Kidney (tissue), 14 donors: ENCODE measurements around the gene ACSM2A. TPM values are rescaled to one million over a fixed set of nuclear protein-coding genes. Genes with fewer than 3 reads are reported as not detected.
"Not testable (repeated sequence)": the region's sequence is repeated elsewhere in the genome, so short reads cannot be mapped to it uniquely, and the experiment has no call there.

Experiments used
- DNase-seq, 5 donors: peaks; one replicate each; pipeline ENCODE4 v3.0.0-alpha.2; 2013 to 2020
- FAIRE-seq: peaks from 2 replicates; lab custom pipeline; 2012; peaks lifted over from hg19 to GRCh38; lab: Jason Lieb, UNC
- H3K27ac ChIP-seq, 2 donors: one replicate each; pipeline ENCODE4 v1.7.0; 2013; ENCODE audit warnings: low read depth in 2 of 2, low read length in 2 of 2, inconsistent platforms in 1 of 2
- H3K27me3 ChIP-seq: one replicate; pipeline ENCODE4 v1.7.1; 2013; ENCODE audit warnings: low read length, inconsistent platforms; ENCODE audit not compliant: control insufficient read depth, insufficient read depth
- H3K36me3 ChIP-seq, 3 donors: one replicate each; pipeline versions ENCODE4 v1.7.0 to v1.7.1; 2013; ENCODE audit warnings: low read length in 3 of 3, control low read depth in 1 of 3, inconsistent platforms in 1 of 3; ENCODE audit not compliant: insufficient read depth in 3 of 3, control insufficient read depth in 2 of 3
- H3K4me1 ChIP-seq, 3 donors: one replicate each; pipeline versions ENCODE4 v1.7.0 to v1.7.1; 2013; ENCODE audit warnings: low read length in 3 of 3, inconsistent platforms in 1 of 3, low read depth in 1 of 3; ENCODE audit not compliant: control insufficient read depth in 2 of 3, insufficient read depth in 2 of 3
- H3K4me3 ChIP-seq, 3 donors: one replicate each; pipeline versions ENCODE4 v1.7.0 to v1.8.1; 2013; ENCODE audit warnings: low read length in 3 of 3, control low read depth in 1 of 3, inconsistent platforms in 1 of 3
- H3K9ac ChIP-seq, 3 donors: one replicate each; pipeline versions ENCODE4 v1.7.0 to v1.7.1; 2013; ENCODE audit warnings: low read length in 3 of 3, control low read depth in 1 of 3, inconsistent platforms in 1 of 3
- H3K9me3 ChIP-seq, 3 donors: one replicate each; pipeline versions ENCODE4 v1.7.0 to v1.7.1; 2013; ENCODE audit warnings: low read length in 3 of 3, control low read depth in 1 of 3, inconsistent platforms in 1 of 3; ENCODE audit not compliant: control insufficient read depth in 2 of 3, insufficient read depth in 1 of 3
- CTCF ChIP-seq: IDR thresholded peaks from 3 replicates; pipeline ENCODE4 v1.5.1; 2012; ENCODE audit warnings: mild to moderate bottlenecking, moderate library complexity, borderline replicate concordance; ENCODE audit not compliant: insufficient read depth; ENCODE audit errors: extremely low read depth
- intact Hi-C: fragments of 100-400 bp; cut with DNase I; formaldehyde crosslinking; loops from one replicate; pipeline ENCODE4 v1.11.1; 2022
- polyA plus RNA-seq: library from polyadenylated mRNA; stranded (reverse); fragments of 350-450 nt; fragmentation: Illumina TruSeq; extraction: RNeasy Lipid Tissue Mini Kit (QIAGEN cat#74804); gene quantifications from one replicate; pipeline ENCODE4 v1.2.3, GENCODE V29; 2014; ENCODE audit warnings: low read depth, low replicate concordance; ENCODE audit not compliant: insufficient read depth
- total RNA-seq: library from RNA; stranded (reverse); fragmentation: NEBNext Ultra II Directional; extraction: Animal tissue kit (Norgen Biotek cat#: 25700); gene quantifications from one replicate; pipeline ENCODE4 v1.2.1, GENCODE V29; 2021
- donor health status: control.
- donor health status: control.
- donor health status: control.
- donor health status: control.
- donor health status: control.
- donor health status: DM: yes; HTN: yes; CAD: no.
- donor health status: Normal renal cell carcinoma (clear cell type).

The ACSM2A gene
- total and polyA plus RNA-seq, 2 donors from 2014 or later, result 59.3 to 269 TPM

DNA sequence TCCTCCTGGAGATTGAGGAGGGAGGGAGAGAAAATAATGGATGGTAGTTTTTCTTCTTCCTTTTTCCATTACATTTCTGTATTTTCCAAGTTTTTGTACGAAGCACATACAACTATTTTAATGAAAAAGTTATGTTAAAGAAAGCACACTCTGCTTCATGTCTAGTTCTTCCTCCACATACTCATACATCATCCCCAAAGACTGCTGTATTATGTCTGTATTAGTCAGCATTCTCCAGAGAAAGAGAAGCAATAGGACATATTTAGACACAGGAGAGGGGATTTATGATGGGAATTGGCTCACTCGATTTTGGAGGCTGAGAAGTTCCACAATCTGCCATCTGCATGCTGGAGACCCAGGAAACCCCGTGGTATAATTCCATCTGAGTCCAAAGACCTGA, 10.1 kb upstream of the ACSM2A start:
- FAIRE-seq, result no peak
- Histone ChIP-seq H3K4me1 (peaks cover 0 to 8% (median 4%) of the 10 kb centered on the region in 3 donors), H3K4me3 (peak overlapping the region in 2 of 3 donors; percentile 50 to 56), H3K27ac (peak overlapping the region; percentile 75 to 85), H3K27me3 (no peaks in the 10 kb centered on the region), H3K9me3 (no peaks in the 10 kb centered on the region), H3K36me3 (no peaks in the 10 kb centered on the region), H3K9ac (peak overlapping the region in 1 of 3 donors; percentile 56)
- intact Hi-C loops, result no loop called here
- no peak for DNase-seq
- no peak for TF ChIP-seq CTCF

- DNase-seq, H3K4me1 ChIP-seq, H3K4me3 ChIP-seq, H3K9me3 ChIP-seq, intact Hi-C loops, FAIRE-seq, H3K36me3 ChIP-seq, H3K27ac ChIP-seq, H3K9ac ChIP-seq, H3K27me3 ChIP-seq: not testable (repeated sequence)
Observed at GRCh38 chr16:20441859-20442258, 9.5 kb upstream of the ACSM2A start.

- intact Hi-C loops, H3K36me3 ChIP-seq, FAIRE-seq, H3K27ac ChIP-seq, H3K4me1 ChIP-seq, DNase-seq, H3K27me3 ChIP-seq, H3K4me3 ChIP-seq, H3K9ac ChIP-seq, H3K9me3 ChIP-seq: not testable (repeated sequence)
Observed at GRCh38 chr16:20446652-20447393, 4.5 kb upstream of the ACSM2A start.

GRCh38 chr16:20453633-20454032, 2.3 kb downstream of the ACSM2A start:
- H3K36me3 ChIP-seq, H3K4me1 ChIP-seq, H3K27ac ChIP-seq, H3K27me3 ChIP-seq, DNase-seq, H3K9me3 ChIP-seq, intact Hi-C loops, FAIRE-seq, H3K9ac ChIP-seq: not testable (repeated sequence)
- peak overlapping the region in 1 of 3 donors; percentile 39 for H3K4me3 ChIP-seq

DNA sequence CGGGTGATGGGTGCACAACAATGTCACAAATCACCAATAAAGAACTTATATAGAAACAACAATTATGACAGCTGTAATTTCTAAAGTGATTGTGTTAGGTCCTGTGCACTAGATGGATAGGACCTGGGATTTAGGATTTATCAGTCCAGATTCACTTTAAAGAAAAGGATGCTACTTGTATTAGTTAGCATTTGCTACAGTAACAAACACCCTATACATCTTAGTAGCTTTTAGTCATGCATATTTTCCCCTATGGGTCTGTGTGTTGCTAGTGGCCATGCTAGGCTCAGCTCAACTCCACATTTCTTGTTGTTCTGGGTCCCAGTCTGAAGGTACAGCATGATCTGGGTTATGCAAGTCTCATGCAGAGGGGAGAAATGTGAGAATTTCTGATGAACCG, 7.9 kb downstream of the ACSM2A start:
- FAIRE-seq, H3K36me3 ChIP-seq, H3K9ac ChIP-seq, DNase-seq, intact Hi-C loops, H3K9me3 ChIP-seq, H3K27ac ChIP-seq, H3K4me3 ChIP-seq, H3K27me3 ChIP-seq, H3K4me1 ChIP-seq: not testable (repeated sequence)

DNA sequence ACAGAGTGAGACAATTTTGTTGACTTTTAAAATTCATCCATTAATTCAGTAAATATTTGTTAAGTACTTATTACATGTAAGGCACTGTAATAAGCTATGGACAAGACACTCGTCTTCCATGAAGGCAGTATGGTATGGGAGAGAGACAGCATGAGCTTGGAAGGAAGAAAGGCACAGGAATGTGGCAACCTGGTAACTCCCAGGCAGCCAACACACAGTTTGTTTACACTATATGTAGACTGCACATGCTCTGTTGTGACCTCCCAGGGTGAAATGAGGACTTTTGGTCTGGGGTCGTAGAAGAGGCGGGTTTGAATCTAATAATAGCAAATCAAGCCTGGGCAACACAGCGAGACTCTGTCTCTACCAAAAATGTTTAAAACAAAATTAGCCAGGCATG, 9.0 kb downstream of the ACSM2A start:
- intact Hi-C loops, H3K36me3 ChIP-seq, FAIRE-seq, H3K27me3 ChIP-seq, H3K27ac ChIP-seq, H3K4me3 ChIP-seq, H3K4me1 ChIP-seq, H3K9me3 ChIP-seq, DNase-seq, H3K9ac ChIP-seq: not testable (repeated sequence)

DNA sequence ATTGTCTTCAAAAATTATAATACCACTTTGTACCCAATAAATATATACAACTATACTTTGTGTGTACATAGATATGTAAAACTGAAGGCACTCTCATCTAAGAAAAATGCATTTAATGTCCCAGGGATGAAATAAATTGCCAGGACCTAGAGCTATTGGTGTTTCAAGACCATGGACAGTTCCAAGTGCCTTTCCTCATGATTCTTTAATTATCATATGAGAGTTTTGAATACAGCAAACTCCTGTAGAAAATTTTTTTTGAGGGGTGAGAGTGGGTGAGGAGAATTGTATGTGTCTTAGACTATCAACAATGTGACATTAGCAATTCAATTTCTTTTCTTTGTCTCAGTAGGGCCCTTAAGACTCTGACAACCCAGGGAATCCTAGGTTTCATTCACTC, 17.6 kb downstream of the ACSM2A start:
- intact Hi-C loops, H3K9ac ChIP-seq, DNase-seq, H3K4me1 ChIP-seq, FAIRE-seq, H3K27me3 ChIP-seq, H3K4me3 ChIP-seq, H3K27ac ChIP-seq, H3K36me3 ChIP-seq, H3K9me3 ChIP-seq: not testable (repeated sequence)

DNA sequence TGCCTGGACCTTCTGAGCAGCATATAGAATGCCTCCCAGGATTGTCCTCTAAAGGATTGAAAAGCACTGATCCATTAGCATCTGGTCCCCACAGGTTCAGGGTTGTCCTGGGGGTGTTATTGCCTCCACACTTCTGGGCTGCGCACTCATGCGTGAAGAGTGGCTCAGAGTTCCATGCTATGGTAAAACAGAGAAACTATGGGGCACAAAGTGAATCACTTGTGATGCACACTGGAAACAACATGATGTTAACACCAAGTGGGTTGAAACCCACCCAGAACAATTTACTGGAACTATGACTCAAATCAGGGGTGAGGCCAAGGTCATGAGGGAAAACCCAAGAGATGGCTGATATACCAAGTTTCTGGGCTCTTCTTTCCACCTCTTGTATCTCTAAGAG, 18.6 kb downstream of the ACSM2A start:
- FAIRE-seq, H3K4me1 ChIP-seq, H3K9ac ChIP-seq, H3K27me3 ChIP-seq, H3K36me3 ChIP-seq, DNase-seq, H3K27ac ChIP-seq, H3K9me3 ChIP-seq, intact Hi-C loops, H3K4me3 ChIP-seq: not testable (repeated sequence)
